NCI-H146 treated with DMSO at 0.1 percent for 48 hours (cell line): ENCODE results near the gene SUGP2.

Experiments
- DNase-seq: peaks from one replicate; lab custom pipeline; 2025; ENCODE audit not compliant: unreplicated experiment; lab: John Stamatoyannopoulos, UW

Gene SUGP2

GRCh38 chr19:19059837-19060611, 26.7 kb upstream of the SUGP2 start:
- DNase-seq, result no peak

GRCh38 chr19:19059018-19059836, 25.9 kb upstream of the SUGP2 start:
- no peak for DNase-seq

- DNase-seq, result no peak
These were observed 24.4 kb upstream of the SUGP2 start for GRCh38 chr19:19057720-19058119.

GRCh38 chr19:19057317-19057716, 24.0 kb upstream of the SUGP2 start:
- no peak for DNase-seq

- no peak for DNase-seq
These were observed 23.4 kb upstream of the SUGP2 start for GRCh38 chr19:19056636-19057275.

- DNase-seq, result no peak
These were observed 22.4 kb upstream of the SUGP2 start for GRCh38 chr19:19055701-19056100.

- DNase-seq, result no peak
These were observed 21.7 kb upstream of the SUGP2 start for GRCh38 chr19:19054939-19055440.

GRCh38 chr19:19054315-19054938, 21.1 kb upstream of the SUGP2 start:
- no peak for DNase-seq

GRCh38 chr19:19053508-19054314, 20.4 kb upstream of the SUGP2 start:
- no peak for DNase-seq

- DNase-seq, result no peak
These were observed 19.6 kb upstream of the SUGP2 start for GRCh38 chr19:19052921-19053320.

- no peak for DNase-seq
These were observed 18.3 kb upstream of the SUGP2 start for GRCh38 chr19:19051478-19052213.

- no peak for DNase-seq
These were observed 17.4 kb upstream of the SUGP2 start for GRCh38 chr19:19050731-19051130.

- no peak for DNase-seq
These were observed 16.8 kb upstream of the SUGP2 start for GRCh38 chr19:19050104-19050503.

GRCh38 chr19:19049406-19049805, 16.1 kb upstream of the SUGP2 start:
- no peak for DNase-seq

GRCh38 chr19:19043881-19044280, 10.6 kb upstream of the SUGP2 start:
- DNase-seq, result no peak

- DNase-seq, result no peak
These were observed 10.2 kb upstream of the SUGP2 start for GRCh38 chr19:19043481-19043880.

GRCh38 chr19:19042732-19043280, 9.5 kb upstream of the SUGP2 start:
- DNase-seq, result no peak

- no peak for DNase-seq
These were observed 7.1 kb upstream of the SUGP2 start for GRCh38 chr19:19040417-19040816.

- no peak for DNase-seq
These were observed 6.6 kb upstream of the SUGP2 start for GRCh38 chr19:19039901-19040300.
